ENCODE data around the gene MOGAT2.

DNA sequence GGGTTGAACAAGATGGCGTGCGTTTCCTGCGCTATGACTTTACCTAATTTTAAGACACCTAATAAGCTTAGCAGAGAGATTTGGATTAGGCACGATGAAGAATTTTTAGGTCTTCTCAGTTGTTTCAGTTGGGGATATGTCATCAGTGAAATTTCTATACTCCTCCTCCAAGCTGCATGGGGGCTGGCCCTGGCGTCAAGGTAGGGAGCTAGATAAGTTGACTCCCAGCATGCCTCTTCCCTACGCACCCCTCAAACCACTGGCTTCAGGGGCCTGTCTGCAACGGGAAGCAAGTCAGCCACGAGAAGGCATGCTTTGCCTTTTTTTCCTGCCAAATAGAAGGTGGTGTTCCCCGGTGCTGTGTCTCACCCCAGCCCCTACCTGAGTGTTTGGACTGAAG is 64.2 kb downstream of the MOGAT2 start:
- TF ChIP-seq CTCF (IDR thresholded peaks at IDR 0.05; ENCODE audit: poor library complexity) (no peak), EZH2 (IDR thresholded peaks at IDR 0.05; ENCODE audit: borderline replicate concordance) (no peak), EZH2phosphoT487 (IDR thresholded peaks at IDR 0.05; ENCODE audit: low read depth, severe bottlenecking, unreplicated experiment) (no peak)

Data from hepatocyte (in vitro differentiated cells).